Activated CD8-positive, alpha-beta memory T cell treated with anti-CD3 and anti-CD28 coated beads for 48 hours (primary cell): Measurements from ENCODE around the gene LYSMD2.
A peak's percentile ranks its signal among the peaks of the same experiment; 100 is the strongest.

Experiments
- DNase-seq, 3 experiments: peaks; one replicate each; pipeline ENCODE4 v3.0.0-alpha.2; 2020; ENCODE audit warnings: low read depth in 2 of 3, low spot score in 2 of 3

Gene LYSMD2

DNA sequence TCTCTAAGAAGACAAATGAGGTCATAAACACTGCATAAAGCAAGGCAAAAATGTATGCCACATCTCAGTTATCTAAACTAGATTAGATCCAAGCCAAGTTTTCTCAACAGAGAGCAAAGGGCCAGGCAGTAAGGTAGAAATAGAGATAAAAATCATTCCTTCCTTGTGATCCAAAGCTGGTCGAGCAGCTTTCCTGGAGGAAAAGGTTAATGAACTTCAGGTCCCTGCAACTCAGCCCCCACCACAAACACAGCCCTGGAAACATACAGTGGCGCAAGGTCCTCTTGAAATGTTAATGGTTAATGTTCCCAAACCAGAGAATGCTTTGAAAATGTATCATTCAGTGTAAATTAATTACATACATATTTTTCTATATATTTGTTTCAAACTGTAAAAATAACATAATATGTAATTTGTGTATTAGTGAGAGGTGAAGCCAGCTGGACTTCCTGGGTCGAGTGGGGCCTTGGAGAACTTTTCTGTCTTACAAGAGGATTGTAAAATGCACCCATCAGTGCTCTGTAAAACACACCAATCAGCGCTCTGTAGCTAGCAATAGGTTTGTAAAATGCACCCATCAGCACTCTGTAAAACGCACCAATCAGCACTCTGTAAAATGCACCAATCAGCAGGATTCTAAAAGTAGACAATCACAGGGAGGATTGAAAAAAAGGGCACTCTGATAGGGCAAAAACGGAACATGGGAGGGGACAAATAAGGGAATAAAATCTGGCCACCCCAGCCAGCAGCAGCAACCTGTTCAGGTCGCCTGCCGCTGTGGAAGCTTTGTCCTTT lies 17.1 kb downstream of the LYSMD2 start:
- DNase-seq: no peak

DNA sequence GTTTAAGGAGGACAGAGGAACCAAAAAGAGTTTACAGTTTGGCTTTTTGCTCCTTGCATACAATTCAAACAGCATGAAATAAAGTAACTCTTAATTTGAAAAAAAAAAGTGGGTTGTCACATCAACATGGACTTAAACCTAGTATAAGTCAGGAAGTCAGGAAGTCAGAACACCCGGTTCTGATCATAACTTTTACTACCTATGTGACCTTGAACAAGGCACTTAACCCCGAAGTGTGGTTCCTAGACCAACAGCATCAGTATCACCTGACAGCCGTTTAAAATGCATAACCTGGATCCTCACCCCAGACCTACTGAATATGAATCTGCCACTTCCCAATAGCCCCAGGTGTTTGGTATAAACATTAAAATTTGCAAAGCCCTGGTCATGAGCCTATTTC lies 18.7 kb downstream of the LYSMD2 start:
- no peak for DNase-seq

DNA sequence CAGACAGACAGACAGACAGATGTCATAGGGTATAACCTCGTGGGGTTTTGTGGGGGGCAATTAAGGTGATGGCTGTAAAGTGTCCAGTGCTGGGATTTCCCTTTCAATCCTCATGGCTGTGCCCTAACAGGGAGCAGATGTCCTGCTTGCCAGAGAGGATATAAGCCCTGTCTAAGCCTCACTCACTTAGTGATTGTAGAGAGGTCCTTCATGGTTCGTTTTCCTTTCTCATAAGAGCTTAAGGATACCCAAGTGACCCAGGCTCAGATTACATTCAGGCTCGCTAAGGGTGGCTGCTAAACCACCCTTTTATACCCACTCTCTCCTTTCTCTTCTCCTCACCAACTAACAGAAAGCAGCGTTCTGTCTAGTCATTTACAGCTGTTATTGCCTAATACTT lies 19.2 kb downstream of the LYSMD2 start:
- no peak for DNase-seq

DNA sequence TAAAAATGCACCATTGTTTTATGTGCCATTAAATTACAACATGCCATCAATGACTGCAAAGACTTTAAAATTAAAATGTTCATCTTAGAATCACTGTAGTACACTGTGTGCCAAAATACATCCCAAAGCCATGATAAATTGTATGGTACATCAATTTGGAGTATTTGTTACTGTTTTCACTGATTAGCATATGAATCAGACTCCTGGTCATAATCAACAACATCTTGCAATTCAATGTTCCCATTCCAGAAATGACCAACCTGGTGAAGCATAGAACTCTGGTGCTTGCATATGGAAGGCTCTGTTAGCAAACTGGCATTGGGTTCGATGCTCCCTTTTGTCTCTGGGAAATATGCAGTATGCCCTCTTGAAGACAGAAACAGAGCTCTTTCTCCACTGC lies 22.5 kb downstream of the LYSMD2 start:
- no peak for DNase-seq

DNA sequence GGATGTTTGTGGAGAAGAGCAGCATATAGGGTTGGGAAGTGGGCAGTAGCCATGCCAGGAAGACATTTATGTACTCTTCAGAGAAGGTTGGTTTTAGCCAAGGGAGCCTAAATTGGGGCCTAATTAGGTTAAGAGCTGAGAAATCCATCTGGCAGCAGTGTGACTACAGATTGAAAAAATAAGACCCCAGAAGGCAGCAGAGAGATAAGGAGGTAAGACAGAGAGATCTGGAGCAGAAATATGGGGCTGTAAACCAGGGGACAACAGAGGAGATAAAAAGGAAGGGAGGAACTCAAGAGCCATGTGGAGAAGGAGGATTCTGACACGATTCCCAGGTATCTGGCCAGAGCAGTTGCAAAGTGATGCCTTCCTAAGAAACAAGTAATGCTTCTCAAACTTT lies 23.3 kb downstream of the LYSMD2 start:
- no peak for DNase-seq

DNA sequence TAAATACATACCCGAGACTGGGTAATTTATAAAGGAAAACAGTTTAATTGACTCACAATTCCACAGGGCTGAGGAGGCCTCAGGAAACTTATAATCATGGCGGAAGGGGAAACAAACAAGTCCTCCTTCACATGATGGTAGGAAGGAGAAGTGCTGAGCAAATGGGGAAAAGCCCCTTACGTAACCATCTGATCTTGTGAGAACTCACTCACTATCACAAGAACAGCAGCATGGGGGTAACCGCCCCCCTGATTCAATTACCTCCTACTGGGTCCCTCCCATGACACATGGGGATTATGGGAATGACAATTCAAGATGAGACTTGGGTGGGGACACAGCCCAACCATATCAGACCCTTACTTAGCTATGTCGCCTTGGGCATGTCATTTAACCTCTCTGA lies 28.4 kb downstream of the LYSMD2 start:
- no peak for DNase-seq

DNA sequence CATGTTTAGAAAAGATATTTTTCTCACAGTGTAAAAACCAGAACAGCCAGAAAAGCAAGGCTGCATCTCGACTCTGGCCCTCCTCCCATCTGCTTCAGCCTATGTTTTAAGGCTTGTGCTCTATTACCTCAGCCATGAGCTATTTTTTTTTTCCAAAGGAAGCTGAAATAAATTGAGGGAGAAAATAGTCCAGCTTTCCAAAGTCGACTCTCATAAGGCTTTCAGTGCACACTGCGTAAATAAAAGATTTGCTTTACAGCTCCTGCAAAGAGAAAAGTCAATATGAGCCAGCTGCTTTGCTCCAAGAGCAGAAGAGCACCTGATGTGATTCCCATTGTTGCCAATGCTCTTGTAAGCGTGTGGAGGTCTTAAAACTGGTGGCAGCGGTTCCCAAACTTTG lies 29.4 kb downstream of the LYSMD2 start:
- no peak for DNase-seq

DNA sequence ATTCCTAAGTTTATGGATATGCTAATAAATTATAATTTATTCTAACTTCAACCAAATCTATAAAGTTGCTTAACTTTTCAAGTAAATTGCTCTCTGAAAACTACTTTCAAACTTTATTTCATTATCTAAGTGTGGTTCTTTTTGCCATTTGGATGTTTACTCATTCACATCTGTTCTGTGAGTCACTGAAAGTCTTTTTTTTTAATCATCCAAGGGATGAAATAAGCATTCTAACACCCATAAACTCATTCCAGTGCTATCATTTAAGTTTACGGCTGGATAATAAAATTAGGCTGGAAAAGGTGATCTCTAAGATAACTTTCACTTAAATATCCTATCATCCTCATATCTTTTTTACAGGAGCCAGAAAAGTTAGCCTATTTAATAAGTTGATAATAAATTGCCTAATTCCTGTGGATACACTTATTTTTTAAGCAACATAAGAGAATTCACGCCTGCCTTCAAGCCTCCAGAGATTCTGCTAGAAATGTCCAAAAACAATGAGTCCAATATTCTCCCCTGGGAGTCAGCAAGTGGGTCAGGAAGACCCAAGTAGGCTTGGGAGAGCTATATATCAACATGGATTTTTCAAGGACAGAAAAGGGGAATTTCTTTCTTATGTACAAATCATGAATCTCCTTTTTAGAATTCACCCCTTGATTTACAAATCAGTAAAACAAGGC lies 30.4 kb downstream of the LYSMD2 start:
- no peak for DNase-seq

DNA sequence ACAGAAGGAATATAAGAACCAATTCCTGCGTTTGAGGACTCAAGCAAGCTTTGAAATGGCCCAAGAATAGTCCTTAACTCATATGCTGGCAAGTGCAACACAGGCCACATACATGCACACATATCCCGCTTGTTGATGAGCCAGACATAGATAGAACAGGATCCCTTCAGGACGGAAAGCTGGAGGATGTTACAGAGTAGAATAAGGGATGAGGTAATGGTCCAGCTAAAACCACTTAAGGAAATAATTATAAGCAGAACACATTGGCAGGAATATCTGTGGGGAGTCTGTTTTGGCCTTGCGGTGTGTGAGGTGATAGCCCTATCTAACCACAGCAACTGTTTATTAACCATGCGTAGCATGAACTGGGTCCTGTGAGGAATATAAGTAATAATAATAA lies 31.2 kb downstream of the LYSMD2 start:
- no peak for DNase-seq

DNA sequence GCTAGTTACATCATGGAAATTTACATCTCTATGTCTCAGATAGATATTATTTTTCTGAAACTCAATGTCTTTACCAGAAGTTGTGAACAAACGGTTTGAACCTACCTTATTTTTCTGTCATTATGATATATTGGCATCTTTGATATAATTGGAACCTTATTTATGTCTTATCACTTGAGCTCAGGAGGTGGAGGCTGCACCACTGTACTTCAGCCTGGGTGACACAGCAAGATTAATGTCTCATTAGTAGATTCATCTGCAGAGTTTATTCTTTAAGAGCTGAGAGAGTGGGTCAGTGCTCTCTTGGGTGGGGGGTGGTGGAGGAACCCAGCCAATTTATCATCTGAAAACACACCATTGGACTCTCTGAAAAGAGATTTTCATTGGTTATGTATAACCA lies 34.7 kb downstream of the LYSMD2 start:
- no peak for DNase-seq

DNA sequence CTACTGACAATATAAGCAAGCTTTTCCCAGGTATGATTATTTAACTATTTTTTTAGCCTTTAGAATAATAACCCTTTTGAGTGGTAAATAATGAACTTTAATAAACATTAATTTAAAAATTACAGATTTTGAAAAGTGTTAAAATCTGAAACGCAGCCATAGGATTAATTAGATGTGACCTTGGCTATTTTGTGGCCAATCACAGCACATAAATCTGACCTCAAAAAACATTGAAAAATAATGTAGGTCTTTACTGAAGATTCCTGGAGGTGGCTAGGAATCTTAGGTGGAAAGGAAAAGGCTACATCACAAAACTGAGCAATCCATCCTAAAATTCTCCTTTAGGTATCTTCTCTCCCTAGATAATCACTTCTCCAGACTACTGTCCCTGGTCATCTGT lies 38.1 kb downstream of the LYSMD2 start:
- DNase-seq: no peak

DNA sequence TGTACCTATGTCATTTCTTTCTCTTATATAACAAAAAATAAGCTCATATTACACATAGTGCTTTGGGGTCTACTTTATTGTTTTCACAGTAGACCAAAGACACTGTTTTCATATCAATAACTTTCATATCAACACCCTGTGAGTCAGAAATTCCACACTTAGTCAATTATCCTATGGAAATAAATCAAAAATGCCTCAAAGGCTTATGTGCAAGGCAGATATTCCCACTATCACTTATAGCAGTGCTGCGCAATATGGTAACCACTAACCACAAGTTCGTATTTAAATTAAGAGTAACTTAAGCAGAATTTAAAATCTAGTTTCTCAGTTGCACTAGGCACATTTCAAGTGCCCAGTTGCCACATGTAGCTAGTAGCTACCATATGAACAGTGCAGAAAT lies 40.3 kb downstream of the LYSMD2 start:
- DNase-seq: no peak

DNA sequence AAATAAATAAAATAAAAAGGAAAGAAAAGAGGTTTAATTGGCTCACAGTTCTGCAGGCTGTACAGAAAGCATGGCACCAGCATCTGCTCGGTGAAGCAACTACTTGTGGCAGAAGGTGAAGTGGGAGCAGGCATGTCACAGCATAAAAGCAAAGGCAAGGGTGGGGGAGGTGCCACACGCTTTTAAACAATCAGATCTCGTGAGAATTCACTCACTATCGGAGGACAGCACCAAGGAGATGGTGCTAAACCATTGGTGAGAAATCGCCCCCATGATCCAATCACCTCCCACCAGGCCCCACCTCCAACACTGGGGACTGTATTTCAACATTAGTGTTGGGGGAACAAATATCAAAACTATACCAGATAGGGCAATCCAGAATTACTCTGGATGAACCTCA lies 40.9 kb downstream of the LYSMD2 start:
- DNase-seq: no peak

DNA sequence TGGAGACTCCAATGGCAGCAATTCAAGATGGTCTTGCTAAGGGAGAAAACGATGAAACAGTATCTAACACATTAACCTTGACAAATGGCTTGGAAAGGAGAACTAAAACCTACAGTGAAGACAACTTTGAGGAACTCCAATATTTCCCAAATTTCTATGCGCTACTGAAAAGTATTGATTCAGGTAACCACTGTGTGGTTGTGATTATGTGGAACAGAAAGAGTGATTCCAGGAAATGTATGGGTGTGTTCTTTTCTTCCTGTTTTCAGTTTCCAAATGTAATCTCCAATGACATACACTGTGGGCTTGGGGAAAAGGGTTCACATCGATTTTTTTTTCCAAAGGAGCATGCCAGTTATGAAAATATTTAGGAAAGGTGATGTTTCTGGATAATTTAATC lies 45.3 kb downstream of the LYSMD2 start:
- no peak for DNase-seq

DNA sequence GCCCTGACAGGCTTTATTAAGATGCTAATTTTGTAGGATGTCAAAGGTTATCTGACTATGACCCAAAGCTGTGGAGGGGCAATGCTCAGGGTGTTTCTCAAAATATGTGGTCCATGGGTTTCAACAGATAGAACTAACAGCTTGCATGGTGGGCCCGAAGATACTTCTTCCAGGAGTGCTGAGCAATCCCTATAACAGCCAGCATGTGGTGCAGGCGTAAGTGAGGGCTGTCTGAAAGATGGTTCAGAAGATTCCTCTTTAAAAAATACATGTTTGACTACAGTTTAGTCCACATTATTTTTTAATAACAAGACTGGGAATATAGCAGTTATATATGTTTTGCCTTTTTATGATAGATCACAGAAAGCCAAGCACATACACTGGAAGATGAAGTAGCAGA lies 48.6 kb downstream of the LYSMD2 start:
- DNase-seq: no peak

DNA sequence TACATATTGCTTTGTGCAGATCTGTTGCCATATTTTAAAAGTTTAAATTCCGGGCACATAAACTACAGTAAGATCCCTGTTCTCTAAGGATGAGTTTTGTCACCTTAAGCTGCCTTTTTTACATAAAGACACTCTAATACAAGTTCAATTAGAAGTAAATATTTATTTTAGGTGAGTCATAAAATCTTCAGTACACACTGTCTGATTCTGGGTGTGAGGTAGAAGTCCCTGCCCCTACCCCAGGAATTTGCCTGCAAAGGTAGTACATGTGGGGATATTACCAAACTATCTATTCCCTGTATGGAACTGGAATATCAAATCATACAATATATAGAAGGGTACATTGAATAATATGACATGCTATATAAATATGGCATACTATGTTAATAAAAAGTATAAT lies 49.9 kb downstream of the LYSMD2 start:
- no peak for DNase-seq

DNA sequence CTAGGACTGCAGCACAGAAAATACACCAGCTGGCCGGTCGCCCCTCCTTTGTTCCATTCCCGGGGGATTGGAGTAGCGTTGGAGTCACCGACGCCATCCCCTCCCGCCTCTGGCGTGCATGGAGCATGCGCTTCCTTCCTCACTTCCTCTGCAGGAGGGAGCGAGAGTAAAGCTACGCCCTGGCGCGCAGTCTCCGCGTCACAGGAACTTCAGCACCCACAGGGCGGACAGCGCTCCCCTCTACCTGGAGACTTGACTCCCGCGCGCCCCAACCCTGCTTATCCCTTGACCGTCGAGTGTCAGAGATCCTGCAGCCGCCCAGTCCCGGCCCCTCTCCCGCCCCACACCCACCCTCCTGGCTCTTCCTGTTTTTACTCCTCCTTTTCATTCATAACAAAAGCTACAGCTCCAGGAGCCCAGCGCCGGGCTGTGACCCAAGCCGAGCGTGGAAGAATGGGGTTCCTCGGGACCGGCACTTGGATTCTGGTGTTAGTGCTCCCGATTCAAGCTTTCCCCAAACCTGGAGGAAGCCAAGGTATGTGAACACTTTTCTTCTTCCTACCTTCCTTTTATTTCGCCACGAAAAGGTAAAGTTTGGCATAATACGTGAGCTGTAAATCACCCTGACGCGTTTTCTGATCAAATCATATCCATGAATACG lies 56.0 kb downstream of the LYSMD2 start, which contains the start of gene SCG3:
TSS of gene SCG3 (plus strand) at position 201 of the 661 bp plus-strand sequence. CDS start at position 454, 253 bp downstream.
- DNase-seq: peak; percentile 18 to 38 (median 24)

DNA sequence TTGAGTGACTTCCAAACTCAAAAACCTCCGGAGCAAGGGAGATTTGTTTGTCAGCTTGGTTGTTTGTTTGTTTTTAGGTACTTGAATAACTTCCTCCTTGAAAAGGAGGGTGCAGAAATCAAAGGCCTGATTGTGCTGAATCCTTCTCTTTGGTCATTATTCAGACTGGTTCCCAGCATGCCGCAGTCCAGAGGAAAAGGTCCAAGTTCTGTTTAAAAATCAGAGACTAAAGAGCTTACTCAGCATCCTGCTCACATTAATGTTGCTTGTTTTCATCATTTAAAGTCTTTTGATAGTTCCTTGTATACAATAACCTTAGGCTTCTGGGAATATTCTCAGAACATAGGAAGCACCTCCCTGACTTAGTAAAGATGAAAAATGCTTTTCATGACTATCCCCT lies 57.1 kb downstream of the LYSMD2 start:
- DNase-seq: no peak

DNA sequence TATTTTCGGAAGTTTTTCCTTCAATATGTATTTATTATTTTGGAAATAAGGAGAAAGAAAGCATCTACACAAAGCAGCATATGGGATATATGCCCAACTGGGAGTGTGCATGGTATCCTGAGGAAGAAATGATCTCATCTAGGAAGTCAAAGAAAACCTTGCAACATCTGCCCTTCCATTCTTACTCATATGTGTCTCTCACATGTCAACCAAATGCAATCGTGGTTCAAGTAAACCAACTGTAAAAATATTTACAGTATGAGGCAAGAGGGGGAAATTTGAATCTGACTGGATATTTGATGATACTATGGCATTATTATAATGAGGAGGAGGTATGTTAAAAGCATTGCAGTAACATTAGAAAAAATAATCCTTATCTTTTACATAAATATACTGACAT lies 59.4 kb downstream of the LYSMD2 start:
- no peak for DNase-seq

DNA sequence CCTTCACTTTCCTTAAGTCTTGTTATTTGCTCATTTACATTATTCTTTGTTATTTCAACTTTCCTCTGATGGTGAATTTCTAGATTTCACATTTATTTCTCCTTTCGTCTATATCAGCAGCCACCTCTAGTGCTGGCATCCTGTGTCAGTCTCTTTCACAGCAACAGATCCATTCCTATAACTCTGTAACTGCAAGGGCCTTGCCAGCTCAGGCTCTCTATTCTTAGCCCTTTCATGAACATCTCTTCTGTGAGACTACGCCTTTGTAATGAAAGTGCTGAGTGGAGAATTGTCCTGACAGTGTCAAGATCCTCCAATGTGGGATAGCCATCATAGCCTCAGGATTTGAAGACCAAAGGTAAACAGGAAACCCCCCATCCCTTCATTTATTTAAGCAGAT lies 60.0 kb downstream of the LYSMD2 start:
- DNase-seq: no peak

DNA sequence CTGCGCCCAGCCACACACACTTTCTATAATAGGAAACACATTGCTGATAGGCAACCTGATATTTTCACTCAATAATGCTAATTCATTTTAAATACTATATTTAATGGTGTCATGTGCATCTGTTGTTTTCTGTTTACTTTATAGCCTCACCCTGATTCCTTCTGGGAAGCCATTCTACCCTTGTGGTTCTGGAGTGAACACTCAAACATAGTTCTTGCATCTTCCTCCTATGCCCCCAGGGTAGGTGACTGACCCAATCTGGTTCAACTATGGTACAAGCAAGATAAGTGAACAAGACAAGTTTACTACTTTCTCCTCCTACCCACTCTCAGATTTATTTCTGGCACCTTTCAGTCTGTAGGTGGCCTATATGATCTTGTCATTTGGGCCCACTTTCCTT lies 60.4 kb downstream of the LYSMD2 start:
- DNase-seq: no peak

DNA sequence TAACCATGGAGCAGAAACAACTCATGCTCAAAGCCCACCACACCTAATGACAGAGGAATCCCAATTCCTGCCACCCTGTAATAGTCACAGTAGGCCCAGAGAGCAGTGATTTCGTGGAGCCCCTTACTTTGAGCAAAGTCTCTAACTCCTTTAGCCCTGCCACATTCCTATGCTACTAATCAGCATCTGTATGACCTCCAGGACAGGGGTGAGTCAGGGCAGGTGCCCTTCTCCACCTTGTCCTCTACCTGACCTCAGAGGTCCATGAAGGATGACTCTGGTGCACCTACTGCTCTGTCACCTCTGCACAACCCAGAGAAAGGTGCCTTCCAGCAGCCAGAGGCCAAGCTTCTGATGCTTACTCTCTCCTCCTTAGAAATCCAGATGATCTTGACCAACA lies 62.2 kb downstream of the LYSMD2 start:
- DNase-seq: no peak
